Neuronal stem cell (in vitro differentiated cells): ENCODE data around the gene SLC19A1.

ENCODE experiments used
- DNase-seq: peaks from one replicate; pipeline ENCODE4 v3.0.0-alpha.2; 2013; ENCODE audit warnings: low spot score
- H2AFZ ChIP-seq: one replicate; pipeline ENCODE4 v1.6.1; 2013; ENCODE audit warnings: mild to moderate bottlenecking, low read length, inconsistent platforms
- H2AK5ac ChIP-seq: 2 replicates; pipeline ENCODE4 v1.6.1; 2013; ENCODE audit warnings: low read depth, mild to moderate bottlenecking, inconsistent platforms, low read length, moderate library complexity, mixed read lengths
- H2BK120ac ChIP-seq: 2 replicates; pipeline ENCODE4 v1.6.1; 2013; ENCODE audit warnings: low read depth, mild to moderate bottlenecking, inconsistent platforms, low read length, moderate library complexity, mixed read lengths
- H2BK12ac ChIP-seq: one replicate; pipeline ENCODE4 v1.6.1; 2013; ENCODE audit warnings: low read length, inconsistent platforms
- H2BK15ac ChIP-seq: 2 replicates; pipeline ENCODE4 v1.6.1; 2013; ENCODE audit warnings: mild to moderate bottlenecking, low read length, inconsistent platforms, mixed read lengths
- H2BK5ac ChIP-seq: one replicate; pipeline ENCODE4 v1.6.1; 2013; ENCODE audit warnings: inconsistent platforms, mild to moderate bottlenecking, low read length, moderate library complexity
- H3K14ac ChIP-seq: one replicate; pipeline ENCODE4 v1.6.1; 2013; ENCODE audit warnings: low read length, inconsistent platforms
- H3K18ac ChIP-seq: 2 replicates; pipeline ENCODE4 v1.6.1; 2013; ENCODE audit warnings: low read length, inconsistent platforms
- H3K23ac ChIP-seq: 2 replicates; pipeline ENCODE4 v1.6.1; 2013; ENCODE audit warnings: low read depth, mild to moderate bottlenecking, mixed read lengths, low read length, inconsistent platforms; ENCODE audit not compliant: poor library complexity
- H3K27ac ChIP-seq: replicated peaks from 3 replicates; pipeline ENCODE4 v1.5.1; 2013; ENCODE audit warnings: low read length, inconsistent platforms
- H3K27me3 ChIP-seq, 3 experiments: 2 replicates each; pipeline ENCODE4 v1.6.1; 2013; ENCODE audit warnings: low read length in 3 of 3, mild to moderate bottlenecking in 2 of 3, inconsistent platforms in 1 of 3, low read depth in 1 of 3, mixed read lengths in 1 of 3, moderate library complexity in 1 of 3; ENCODE audit not compliant: control insufficient read depth in 3 of 3, insufficient read depth in 3 of 3
- H3K36me3 ChIP-seq, 2 donors: replicated peaks in 1 of 2; 2 replicates each; pipeline ENCODE4 v1.6.1; 2013; ENCODE audit warnings: low read length in 2 of 2; ENCODE audit not compliant: control insufficient read depth in 2 of 2, insufficient read depth in 2 of 2
- H3K4ac ChIP-seq: 2 replicates; pipeline ENCODE4 v1.6.1; 2013; ENCODE audit warnings: inconsistent platforms, mild to moderate bottlenecking, low read length, moderate library complexity
- H3K4me1 ChIP-seq, 2 donors: 1 replicate in 1 of 2; 2 replicates in 1 of 2; pipeline ENCODE4 v1.6.1; 2013; ENCODE audit warnings: low read length in 2 of 2, low read depth in 1 of 2; ENCODE audit not compliant: control insufficient read depth in 2 of 2, insufficient read depth in 1 of 2
- H3K4me2 ChIP-seq: one replicate; pipeline ENCODE4 v1.6.1; 2013; ENCODE audit warnings: mild to moderate bottlenecking, low read length, inconsistent platforms; ENCODE audit not compliant: insufficient read depth, poor library complexity, severe bottlenecking
- H3K4me3 ChIP-seq, 2 donors: 2 replicates each; pipeline ENCODE4 v1.5.1; 2013; ENCODE audit warnings: low read length in 2 of 2, mild to moderate bottlenecking in 2 of 2, inconsistent platforms in 1 of 2, moderate library complexity in 1 of 2
- H3K79me1 ChIP-seq: one replicate; pipeline ENCODE4 v1.6.1; 2013; ENCODE audit warnings: low read depth, mild to moderate bottlenecking, inconsistent platforms, low read length, moderate library complexity
- H3K9ac ChIP-seq: one replicate; pipeline ENCODE4 v1.6.1; 2013; ENCODE audit warnings: mild to moderate bottlenecking, low read depth, low read length, inconsistent platforms; ENCODE audit not compliant: poor library complexity
- H3K9me3 ChIP-seq, 2 donors: replicated peaks in 1 of 2; 2 replicates each; pipeline versions ENCODE3 to v1.6.1; 2013; ENCODE audit warnings: low read length in 2 of 2, mild to moderate bottlenecking in 2 of 2, inconsistent platforms in 1 of 2, low read depth in 1 of 2, mixed read lengths in 1 of 2, moderate library complexity in 1 of 2; ENCODE audit not compliant: control insufficient read depth in 2 of 2, insufficient read depth in 1 of 2
- H4K8ac ChIP-seq: one replicate; pipeline ENCODE4 v1.6.1; 2013; ENCODE audit warnings: low read depth, mild to moderate bottlenecking, inconsistent platforms, low read length, moderate library complexity
- H4K91ac ChIP-seq: one replicate; pipeline ENCODE4 v1.6.1; 2013; ENCODE audit warnings: low read length, low read depth, mild to moderate bottlenecking, inconsistent platforms; ENCODE audit not compliant: poor library complexity
- WGBS, 2 donors: extraction: QIAGEN DNeasy Blood & Tissue Kit; methylation state at CpG; one replicate each; pipeline ENCODE4 v1.1.7; 2013; ENCODE audit warnings: missing lambda C conversion rate in 2 of 2, mixed read lengths in 1 of 2; ENCODE audit not compliant: insufficient read length in 2 of 2, insufficient replicate concordance in 1 of 2; ENCODE audit errors: extremely low coverage in 2 of 2; 5-methylcytosine and 5-hydroxymethylcytosine counted together

Gene SLC19A1

GRCh38 chr21:45543710-45544448 is 1.6 kb upstream of the SLC19A1 start:
- H3K9ac ChIP-seq, result no peak overlapping the region
- no peak overlapping the region for H2BK12ac ChIP-seq
- peaks cover 13% of the 10 kb centered on the region for H3K79me1 ChIP-seq
- peak overlapping the region; percentile 75 for H2BK5ac ChIP-seq
- H3K4me3 ChIP-seq, result no peak overlapping the region
- H3K27ac ChIP-seq, result no peak overlapping the region
- H2AK5ac ChIP-seq, result peak overlapping the region; percentile 84
- peaks cover 10 to 12% of the 10 kb centered on the region in 2 donors for H3K4me1 ChIP-seq
- no CpG with 5 or more reads among the region's 23 CpGs for WGBS, 2 donors
- peak overlapping the region; percentile 65 for H4K8ac ChIP-seq
- H2AFZ ChIP-seq, result peak overlapping the region; percentile 90
- H3K14ac ChIP-seq, result peak overlapping the region; percentile 82
- H3K18ac ChIP-seq, result no peak overlapping the region
- no peak for DNase-seq
- no peaks in the 10 kb centered on the region for H3K9me3 ChIP-seq
- H3K36me3 ChIP-seq, result peaks cover 0 to 2% of the 10 kb centered on the region in 2 donors
- peaks cover 0 to 11% (median 0%) of the 10 kb centered on the region in 3 experiments for H3K27me3 ChIP-seq
- H3K4ac ChIP-seq, result no peak overlapping the region
- H3K23ac ChIP-seq, result peak overlapping the region; percentile 85
- H4K91ac ChIP-seq, result no peak overlapping the region
- H2BK120ac ChIP-seq, result no peak overlapping the region
- no peak overlapping the region for H3K4me2 ChIP-seq
- peak overlapping the region; percentile 67 for H2BK15ac ChIP-seq

DNA sequence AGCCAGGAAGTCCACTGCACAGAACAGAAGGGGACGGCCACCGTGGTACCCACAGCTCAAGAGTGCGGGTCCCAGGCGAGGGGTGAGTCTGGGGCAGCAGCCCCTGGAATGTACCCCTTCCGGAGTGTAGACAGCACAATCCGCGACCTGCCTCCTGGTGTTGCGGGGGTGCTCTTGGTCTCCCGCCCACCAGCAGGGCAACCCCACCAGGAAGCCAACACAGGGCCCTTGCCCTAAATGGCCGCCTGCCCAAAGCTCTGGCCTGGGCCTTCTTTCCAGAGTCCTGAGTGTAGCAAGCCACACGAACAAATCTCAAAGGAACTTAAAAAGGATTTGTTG is 1.1 kb upstream of the SLC19A1 start:
- Histone ChIP-seq H2BK5ac (no peak overlapping the region), H3K9me3 (no peaks in the 10 kb centered on the region), H2BK15ac (peak overlapping the region; percentile 94), H3K4ac (no peak overlapping the region), H3K14ac (peak overlapping the region; percentile 89), H3K27me3 (peaks cover 0 to 11% (median 0%) of the 10 kb centered on the region in 3 experiments), H4K91ac (no peak overlapping the region), H3K36me3 (peaks cover 0 to 2% of the 10 kb centered on the region in 2 donors), H3K79me1 (peaks cover 15% of the 10 kb centered on the region), H2BK12ac (peak overlapping the region; percentile 47), H3K18ac (peak overlapping the region; percentile 57), H2BK120ac (no peak overlapping the region), H3K27ac (no peak overlapping the region), H2AFZ (peak overlapping the region; percentile 90), H4K8ac (no peak overlapping the region), H3K23ac (no peak overlapping the region), H3K4me2 (no peak overlapping the region), H2AK5ac (peak overlapping the region; percentile 99), H3K4me1 (peaks cover 10 to 12% of the 10 kb centered on the region in 2 donors), H3K4me3 (no peak overlapping the region), H3K9ac (peak overlapping the region; percentile 24)
- WGBS, 2 donors, result no CpG with 5 or more reads among the region's 11 CpGs
- DNase-seq, result no peak

GRCh38 chr21:45542667-45543370 is 579 bp upstream of the SLC19A1 start:
- peaks cover 10 to 12% of the 10 kb centered on the region in 2 donors for H3K4me1 ChIP-seq
- H3K18ac ChIP-seq, result peak overlapping the region; percentile 83
- no CpG with 5 or more reads among the region's 55 CpGs for WGBS, 2 donors
- H2BK12ac ChIP-seq, result peak overlapping the region; percentile 47
- no peak overlapping the region for H3K27ac ChIP-seq
- peak overlapping the region; percentile 69 for H3K4me2 ChIP-seq
- no peaks in the 10 kb centered on the region for H3K9me3 ChIP-seq
- no peak overlapping the region for H3K23ac ChIP-seq
- no peak for DNase-seq
- peak overlapping the region; percentile 66 for H2BK5ac ChIP-seq
- no peak overlapping the region for H2BK120ac ChIP-seq
- no peak overlapping the region for H4K91ac ChIP-seq
- peak overlapping the region; percentile 94 for H2BK15ac ChIP-seq
- H2AFZ ChIP-seq, result peak overlapping the region; percentile 90
- H3K27me3 ChIP-seq, result peaks cover 0 to 11% (median 0%) of the 10 kb centered on the region in 3 experiments
- peak overlapping the region; percentile 58 to 84 for H3K4me3 ChIP-seq
- peak overlapping the region; percentile 86 for H3K9ac ChIP-seq
- peak overlapping the region; percentile 89 for H3K14ac ChIP-seq
- H3K36me3 ChIP-seq, result peaks cover 0 to 2% of the 10 kb centered on the region in 2 donors
- H4K8ac ChIP-seq, result no peak overlapping the region
- H2AK5ac ChIP-seq, result peak overlapping the region; percentile 99
- H3K79me1 ChIP-seq, result peaks cover 19% of the 10 kb centered on the region
- no peak overlapping the region for H3K4ac ChIP-seq
